Stimulated activated CD8-positive, alpha-beta memory T cell treated with anti-CD3 and anti-CD28 coated beads, Interleukin-7, amount 100 ng/mL, for 4 hours (primary cell): ENCODE results near the gene DAPK1.

Experiments
- DNase-seq, 2 donors: peaks; one replicate each; pipeline ENCODE4 v3.0.0-alpha.2; 2020; ENCODE audit warnings: low read depth in 2 of 2

Gene DAPK1

GRCh38 chr9:87684627-87685219, 187.1 kb downstream of the DAPK1 start:
- no peak for DNase-seq

GRCh38 chr9:87685441-87685840, 187.8 kb downstream of the DAPK1 start:
- DNase-seq: no peak

GRCh38 chr9:87685871-87686519, 188.3 kb downstream of the DAPK1 start:
- DNase-seq: no peak

GRCh38 chr9:87686520-87687090, 188.9 kb downstream of the DAPK1 start:
- DNase-seq: no peak

GRCh38 chr9:87687207-87687606, 189.5 kb downstream of the DAPK1 start:
- DNase-seq: no peak

- no peak for DNase-seq
Measured at GRCh38 chr9:87694236-87694755, 196.6 kb downstream of the DAPK1 start.

GRCh38 chr9:87695523-87695922, 197.9 kb downstream of the DAPK1 start:
- DNase-seq: no peak

- no peak for DNase-seq
Measured at GRCh38 chr9:87696641-87697040, 199.0 kb downstream of the DAPK1 start.

GRCh38 chr9:87698069-87698809, 200.6 kb downstream of the DAPK1 start:
- no peak for DNase-seq

- DNase-seq: no peak
Measured at GRCh38 chr9:87699835-87700234, 202.2 kb downstream of the DAPK1 start.

GRCh38 chr9:87701491-87701890, 203.8 kb downstream of the DAPK1 start:
- no peak for DNase-seq

- DNase-seq: no peak
Measured at GRCh38 chr9:87701931-87702421, 204.3 kb downstream of the DAPK1 start.

- DNase-seq: no peak
Measured at GRCh38 chr9:87702921-87703320, 205.3 kb downstream of the DAPK1 start.

GRCh38 chr9:87703636-87704276, 206.1 kb downstream of the DAPK1 start:
- DNase-seq: no peak

GRCh38 chr9:87704342-87704741, 206.7 kb downstream of the DAPK1 start:
- DNase-seq: no peak

GRCh38 chr9:87706066-87706739, 208.5 kb downstream of the DAPK1 start:
- DNase-seq: no peak

- no peak for DNase-seq
Measured at GRCh38 chr9:87707805-87708506, 210.3 kb downstream of the DAPK1 start.

GRCh38 chr9:87708546-87708945, 210.9 kb downstream of the DAPK1 start:
- no peak for DNase-seq

GRCh38 chr9:87708986-87709728, 211.5 kb downstream of the DAPK1 start:
- DNase-seq: no peak

- DNase-seq: no peak
Measured at GRCh38 chr9:87710443-87710842, 212.8 kb downstream of the DAPK1 start.
